Endothelial cell of umbilical vein (primary cell): Measurements from ENCODE around the gene LARGE1. TPM values are rescaled to one million over a fixed set of nuclear protein-coding genes. Genes with fewer than 3 reads are reported as not detected.

Experiments used
- BruUV-seq: library from RNA; stranded (reverse); fragments of 400-500 nt; replicated peaks from 2 replicates; lab custom pipeline; 2021; lab: Mats Ljungman, UMichigan
- CTCF ChIA-PET: fragments of 300-600, 350-600 bp; sonication (Branson Sonifier 250); formaldehyde crosslinking; loops from one replicate; lab custom pipeline; 2021; ENCODE audit warnings: antibody characterized with exemption, inconsistent platforms; lab: Charles Lee
- POLR2A ChIA-PET: fragments of 300-600, 350-600 bp; sonication (Branson Sonifier 250); formaldehyde crosslinking; loops from one replicate; lab custom pipeline; 2021; ENCODE audit warnings: antibody characterized with exemption, inconsistent platforms; lab: Charles Lee
- DNase-seq: peaks from one replicate; pipeline ENCODE4 v3.0.0-alpha.2; 2011; ENCODE audit warnings: low read depth, low spot score
- FAIRE-seq: peaks from 2 replicates; lab custom pipeline; 2011; peaks lifted over from hg19 to GRCh38; lab: Jason Lieb, UNC
- H2AFZ ChIP-seq: 2 replicates; pipeline ENCODE4 v1.6.0; 2012; ENCODE audit warnings: low read depth, low read length, control low read depth, inconsistent platforms
- H3K27ac ChIP-seq: 2 replicates; pipeline ENCODE4 v1.5.1; 2011; ENCODE audit warnings: low read depth, mild to moderate bottlenecking, control low read depth, low read length, moderate library complexity; ENCODE audit not compliant: insufficient read depth
- H3K27me3 ChIP-seq, 2 experiments: 2 replicates each; pipeline versions ENCODE4 v1.6.0 to v1.6.1; 2011; ENCODE audit warnings: low read length in 2 of 2, mixed read lengths in 1 of 2; ENCODE audit not compliant: control insufficient read depth in 2 of 2, insufficient read depth in 2 of 2
- H3K36me3 ChIP-seq, 2 experiments: 2 replicates in 1 of 2; 3 replicates in 1 of 2; pipeline ENCODE4 v1.5.1; 2011; ENCODE audit warnings: low read length in 2 of 2, mild to moderate bottlenecking in 1 of 2, moderate library complexity in 1 of 2; ENCODE audit not compliant: control insufficient read depth in 2 of 2, insufficient read depth in 2 of 2; ENCODE audit errors: extremely low read depth in 1 of 2
- H3K4me1 ChIP-seq: 3 replicates; pipeline ENCODE4 v1.5.1; 2011; ENCODE audit warnings: mild to moderate bottlenecking, low read length; ENCODE audit not compliant: control insufficient read depth, insufficient read depth; ENCODE audit errors: extremely low read depth
- H3K4me2 ChIP-seq: 2 replicates; pipeline ENCODE4 v1.6.1; 2011; ENCODE audit warnings: low read length, control low read depth, mixed read lengths; ENCODE audit not compliant: insufficient read depth
- H3K4me3 ChIP-seq, 3 experiments: fragments of 200-600 bp in 1 of 3; sonication (generic), shearing (Covaris generic) in 1 of 3; replicated peaks in 1 of 3; 2 replicates each; pipeline ENCODE4 v1.5.1; 2011 to 2016; ENCODE audit warnings: control low read depth in 3 of 3, low read length in 3 of 3, mild to moderate bottlenecking in 2 of 3, inconsistent platforms in 1 of 3, low read depth in 1 of 3, moderate library complexity in 1 of 3; ENCODE audit not compliant: insufficient read depth in 1 of 3
- H3K79me2 ChIP-seq: 2 replicates; pipeline ENCODE4 v1.6.0; 2012; ENCODE audit warnings: low read length, inconsistent platforms; ENCODE audit not compliant: control insufficient read depth, insufficient read depth
- H3K9ac ChIP-seq: replicated peaks from 2 replicates; pipeline ENCODE3; 2011; ENCODE audit warnings: low read length, control low read depth; ENCODE audit not compliant: insufficient read depth; ENCODE audit errors: extremely low read depth
- H3K9me1 ChIP-seq: replicated peaks from 3 replicates; pipeline ENCODE4 v1.6.0; 2011; ENCODE audit warnings: mild to moderate bottlenecking, low read length; ENCODE audit not compliant: control insufficient read depth, insufficient read depth; ENCODE audit errors: extremely low read depth
- H3K9me3 ChIP-seq: replicated peaks from 2 replicates; pipeline ENCODE4 v1.5.1; 2012; ENCODE audit warnings: low read length, inconsistent platforms; ENCODE audit not compliant: control insufficient read depth, insufficient read depth
- H4K20me1 ChIP-seq: replicated peaks from 2 replicates; pipeline ENCODE3; 2011; ENCODE audit warnings: mild to moderate bottlenecking, low read length; ENCODE audit not compliant: control insufficient read depth, insufficient read depth; ENCODE audit errors: extremely low read depth
- EZH2 ChIP-seq: IDR thresholded peaks from 2 replicates; pipeline ENCODE4 v1.6.1; 2012; ENCODE audit warnings: borderline replicate concordance, low read depth, mild to moderate bottlenecking, moderate library complexity, low read length, inconsistent platforms; ENCODE audit not compliant: severe bottlenecking
- FOS ChIP-seq: IDR thresholded peaks from 2 replicates; pipeline ENCODE4 v1.6.1; 2011; ENCODE audit warnings: mild to moderate bottlenecking, low read length, moderate library complexity, borderline replicate concordance; ENCODE audit not compliant: insufficient read depth
- GATA2 ChIP-seq: IDR thresholded peaks from 2 replicates; pipeline ENCODE4 v1.7.0; 2011; ENCODE audit warnings: low read depth, mild to moderate bottlenecking, moderate library complexity, mixed read lengths, low read length; ENCODE audit not compliant: insufficient read length, insufficient read depth
- JUN ChIP-seq: IDR thresholded peaks from 2 replicates; pipeline ENCODE4 v1.6.1; 2011; ENCODE audit warnings: borderline replicate concordance, low read depth; ENCODE audit not compliant: insufficient read length, insufficient read depth
- MAX ChIP-seq: IDR thresholded peaks from 2 replicates; pipeline ENCODE4 v1.6.1; 2011; ENCODE audit not compliant: insufficient read depth, insufficient read length
- MYC ChIP-seq: IDR thresholded peaks from one replicate; pipeline ENCODE4 v1.6.1; 2011; ENCODE audit warnings: mild to moderate bottlenecking, low read depth, low read length
- POLR2A ChIP-seq: IDR thresholded peaks from 2 replicates; pipeline ENCODE4 v1.6.1; 2012; ENCODE audit warnings: low read depth, mild to moderate bottlenecking, control low read depth, low read length
- dilution Hi-C: fragments of 300-500 bp; cut with MboI; formaldehyde crosslinking; loops from one replicate; pipeline ENCODE4 v1.15.0; 2019; ENCODE audit warnings: low sequenced_read_pairs; ENCODE audit not compliant: extremely low pct_ligation_motif_present
- intact Hi-C: fragments of 100-400 bp; cut with micrococcal nuclease; formaldehyde crosslinking; loops from one replicate; pipeline ENCODE4 v1.10.0; 2022
- polyA plus RNA-seq, 4 experiments: library from polyadenylated mRNA; depleted of rRNA in 3 of 4; stranded (reverse) in 3 of 4; unstranded in 1 of 4; fragments of >200 nt; gene quantifications; 2 replicates each; pipeline versions ENCODE4 v1.2.1 to v1.2.3, GENCODE V29; 2011 to 2012; ENCODE audit warnings: missing spikeins in 1 of 4
- total RNA-seq: library from RNA; stranded (reverse); gene quantifications from 2 replicates; pipeline ENCODE4 v1.2.3, GENCODE V29; 2021

The LARGE1 gene
- total and polyA plus RNA-seq, 2 donors (not counting 3 experiments of a cell fraction or from before 2014, with no cell fraction given) = 0.95 to 4.4 TPM

- H3K9me1 ChIP-seq = no peaks in the 10 kb centered on the region
- no peak for DNase-seq
- FAIRE-seq = no peak
- intact Hi-C loops = no loop called here
- H3K36me3 ChIP-seq = no peaks in the 10 kb centered on the region
- no peak overlapping the region for H3K4me3 ChIP-seq
- H4K20me1 ChIP-seq = no peaks in the 10 kb centered on the region
- ChIA-PET POLR2A (no interaction called here), CTCF (no interaction called here)
- TF ChIP-seq MYC (no peak), EZH2 (no peak), FOS (no peak)
- no peak overlapping the region for H3K9ac ChIP-seq
- peaks cover 13% of the 10 kb centered on the region for H3K9me3 ChIP-seq
- no peaks in the 10 kb centered on the region for H3K27me3 ChIP-seq
- H3K79me2 ChIP-seq = no peaks in the 10 kb centered on the region
- H2AFZ ChIP-seq = no peak overlapping the region
- no peaks in the 10 kb centered on the region for H3K4me1 ChIP-seq
- H3K27ac ChIP-seq = no peak overlapping the region
- H3K4me2 ChIP-seq = no peak overlapping the region
- BruUV-seq = no TSS peak
- dilution Hi-C loops = no loop called here
Measured at GRCh38 chr22:33746501-33746928, 173.8 kb downstream of the LARGE1 start.

GRCh38 chr22:33745501-33745900 lies 174.8 kb downstream of the LARGE1 start:
- H3K9me3 ChIP-seq = peaks cover 15% of the 10 kb centered on the region
- DNase-seq (no peak), FAIRE-seq (no peak)
- H3K36me3 ChIP-seq = no peaks in the 10 kb centered on the region
- no peak overlapping the region for H2AFZ ChIP-seq
- no peak overlapping the region for H3K27ac ChIP-seq
- no peak overlapping the region for H3K9ac ChIP-seq
- no peaks in the 10 kb centered on the region for H3K4me1 ChIP-seq
- H3K9me1 ChIP-seq = no peaks in the 10 kb centered on the region
- H3K79me2 ChIP-seq = no peaks in the 10 kb centered on the region
- TF ChIP-seq EZH2 (no peak), FOS (no peak), JUN (no peak), MAX (no peak), GATA2 (no peak), POLR2A (no peak)
- no peak overlapping the region for H3K4me3 ChIP-seq
- H4K20me1 ChIP-seq = no peaks in the 10 kb centered on the region
- no peak overlapping the region for H3K4me2 ChIP-seq
- CTCF ChIA-PET = no interaction called here
- intact Hi-C loops = no loop called here
- POLR2A ChIA-PET = no interaction called here
- BruUV-seq = no TSS peak
- dilution Hi-C loops = no loop called here
- H3K27me3 ChIP-seq = no peaks in the 10 kb centered on the region
